Measurements from ENCODE around the gene PCYT1A.
"Not testable (repeated sequence)": the region's sequence is repeated elsewhere in the genome, so short reads cannot be mapped to it uniquely, and the experiment has no call there.

The PCYT1A gene

GRCh38 chr3:196192524-196193051 lies 94.9 kb downstream of the PCYT1A start:
- no peak for DNase-seq (ENCODE audit: low spot score)

GRCh38 chr3:196192036-196192523 lies 95.4 kb downstream of the PCYT1A start:
- no peak for DNase-seq (ENCODE audit: low spot score)

- no peak for DNase-seq (ENCODE audit: low spot score)
Measured at GRCh38 chr3:196189566-196190347, 97.8 kb downstream of the PCYT1A start.

GRCh38 chr3:196186651-196187573 lies 100.6 kb downstream of the PCYT1A start:
- no peak for DNase-seq (ENCODE audit: low spot score)

- DNase-seq (ENCODE audit: low spot score), result no peak
Measured at GRCh38 chr3:196184881-196185280, 102.6 kb downstream of the PCYT1A start.

GRCh38 chr3:196184169-196184432 lies 103.4 kb downstream of the PCYT1A start:
- not testable (repeated sequence) for DNase-seq (ENCODE audit: low spot score)

- DNase-seq (ENCODE audit: low spot score), result no peak
Measured at GRCh38 chr3:196181127-196181546, 106.4 kb downstream of the PCYT1A start.

GRCh38 chr3:196180346-196180745 lies 107.2 kb downstream of the PCYT1A start:
- no peak for DNase-seq (ENCODE audit: low spot score)

Measured in RKO (cell line).